HG03159 (cell line): ENCODE results near the gene CYYR1.
"Not testable (repeated sequence)": the region's sequence is repeated elsewhere in the genome, so short reads cannot be mapped to it uniquely, and the experiment has no call there.

Experiments
- ATAC-seq: cut with Tn5 transposase; IDR thresholded peaks from one replicate; pipeline ENCODE4 v1.9.1; 2021; ENCODE audit warnings: mild to moderate bottlenecking, moderate library complexity; ENCODE audit not compliant: unreplicated experiment

The CYYR1 gene

DNA sequence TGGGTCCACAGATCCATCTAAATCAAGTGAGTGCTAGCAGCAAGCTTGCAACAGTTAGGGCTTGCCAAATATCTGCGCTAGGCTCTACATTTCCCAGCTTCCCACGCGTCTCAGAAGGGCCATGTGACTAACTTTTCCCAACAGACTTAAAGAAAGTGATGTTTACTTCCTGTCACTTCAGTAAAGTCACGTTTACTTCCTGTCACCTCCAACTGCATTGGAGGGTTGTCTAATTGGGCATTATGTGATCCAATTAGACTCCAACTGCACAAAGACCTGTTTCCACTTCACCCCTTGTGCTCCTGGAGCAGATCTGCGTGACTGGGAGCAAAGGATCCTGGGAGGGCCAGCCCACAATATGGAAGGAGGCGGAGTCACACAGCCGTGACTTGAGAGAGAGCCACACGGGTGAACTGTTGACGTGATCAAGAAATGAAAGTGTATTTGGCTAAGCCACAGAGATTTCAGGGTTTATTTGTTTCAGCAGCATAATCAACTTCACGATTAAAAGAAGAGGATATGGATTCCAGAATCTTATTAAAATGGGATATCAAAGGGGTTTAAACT is 77.7 kb downstream of the CYYR1 start:
- no peak for ATAC-seq

DNA sequence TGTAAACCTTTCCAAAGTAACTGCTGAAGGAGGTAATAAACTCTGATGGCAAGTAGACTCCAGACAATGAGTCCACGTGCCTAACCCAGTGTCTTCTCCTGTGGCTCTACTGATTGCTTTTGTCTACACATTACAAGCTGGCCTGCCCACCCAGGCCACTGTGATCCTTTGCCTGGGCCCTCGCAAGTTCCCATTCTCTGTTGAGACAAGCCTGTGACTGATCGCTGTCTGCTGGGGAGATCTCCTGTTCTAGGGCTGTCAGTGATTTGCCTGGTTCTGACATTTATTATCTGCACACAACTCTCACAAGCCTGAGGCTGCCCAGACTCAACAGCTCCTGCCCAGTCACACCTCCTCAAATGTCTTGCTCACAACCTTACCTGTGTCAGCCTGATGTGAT is 81.4 kb downstream of the CYYR1 start:
- ATAC-seq = no peak

DNA sequence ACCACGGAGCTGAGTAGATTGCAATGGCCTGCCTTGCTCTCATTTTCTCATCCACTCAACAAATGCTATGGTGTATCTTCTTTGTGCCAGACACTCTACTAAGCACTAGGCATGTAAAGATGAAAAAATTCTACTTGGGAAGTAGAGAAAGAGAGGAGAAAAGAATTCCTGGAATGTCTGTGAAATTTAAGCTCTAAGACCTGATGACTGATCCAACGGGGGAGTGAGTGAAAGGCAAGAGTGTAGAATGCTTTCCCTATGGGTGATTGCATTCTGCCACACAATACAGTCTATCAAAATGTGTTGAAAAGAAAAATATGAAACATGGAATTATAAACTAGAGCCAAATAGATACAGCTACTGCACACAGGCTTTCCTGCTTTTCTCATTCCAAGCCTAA is 82.3 kb downstream of the CYYR1 start:
- no peak for ATAC-seq

DNA sequence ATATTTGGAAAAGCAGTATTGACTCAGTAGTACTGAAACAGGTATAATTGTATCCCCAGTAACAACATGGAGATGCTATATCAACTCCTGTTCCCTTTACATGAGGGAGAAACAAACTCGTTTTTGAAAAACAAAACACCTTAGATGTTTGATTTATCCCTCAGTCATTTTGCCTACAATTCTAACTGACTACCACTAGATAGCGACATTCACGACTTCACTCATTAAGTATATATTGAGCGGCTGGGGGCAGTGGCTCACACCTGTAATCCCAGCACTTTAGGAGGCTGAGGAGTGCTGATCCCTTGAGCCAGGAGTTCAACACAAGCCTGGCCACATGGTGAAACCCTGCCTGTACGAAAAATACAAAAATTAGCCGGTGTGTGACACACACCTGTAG is 83.3 kb downstream of the CYYR1 start:
- ATAC-seq = no peak

DNA sequence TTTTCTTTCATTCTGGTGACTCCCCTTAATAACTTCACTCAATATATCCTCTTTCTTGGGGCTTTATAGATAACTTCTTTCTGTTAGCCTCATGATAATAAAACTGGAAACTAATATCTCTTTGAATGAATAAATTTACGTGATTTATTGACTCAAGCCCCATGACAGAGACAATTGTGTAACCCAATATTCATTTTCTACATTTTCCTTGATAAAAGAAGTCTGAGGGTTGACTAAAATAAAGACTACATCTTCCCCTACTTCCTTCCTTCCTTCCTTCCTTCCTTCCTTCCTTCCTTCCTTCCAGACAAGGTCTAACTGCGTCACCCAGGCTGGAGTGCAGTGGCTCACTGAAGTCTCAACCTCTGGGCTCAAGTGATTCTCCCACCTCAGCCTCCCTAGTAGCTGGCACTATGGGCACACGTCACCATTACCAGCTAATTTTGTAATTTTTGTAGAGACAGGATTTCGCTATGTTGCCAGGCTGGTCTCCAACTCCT is 85.1 kb downstream of the CYYR1 start:
- no peak for ATAC-seq

DNA sequence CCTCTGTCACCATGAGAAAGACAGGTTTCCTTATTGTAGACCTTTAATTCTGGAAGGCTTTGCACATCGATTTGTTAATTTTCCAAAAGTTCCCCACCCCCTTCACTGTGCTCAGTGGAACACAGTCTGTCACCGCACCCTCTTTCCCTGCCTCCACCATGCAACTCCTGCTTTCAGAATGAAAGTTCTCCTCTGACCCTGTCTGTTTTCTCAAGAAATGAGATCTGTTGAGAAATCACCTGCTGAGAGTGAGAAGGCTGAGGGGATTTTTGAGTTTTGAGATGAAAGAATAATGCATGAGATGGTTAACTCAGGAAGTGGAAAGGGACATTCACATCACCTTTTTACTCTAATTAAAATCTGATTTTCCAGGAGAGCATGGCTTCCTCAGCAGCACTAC is 99.6 kb downstream of the CYYR1 start:
- ATAC-seq = no peak

DNA sequence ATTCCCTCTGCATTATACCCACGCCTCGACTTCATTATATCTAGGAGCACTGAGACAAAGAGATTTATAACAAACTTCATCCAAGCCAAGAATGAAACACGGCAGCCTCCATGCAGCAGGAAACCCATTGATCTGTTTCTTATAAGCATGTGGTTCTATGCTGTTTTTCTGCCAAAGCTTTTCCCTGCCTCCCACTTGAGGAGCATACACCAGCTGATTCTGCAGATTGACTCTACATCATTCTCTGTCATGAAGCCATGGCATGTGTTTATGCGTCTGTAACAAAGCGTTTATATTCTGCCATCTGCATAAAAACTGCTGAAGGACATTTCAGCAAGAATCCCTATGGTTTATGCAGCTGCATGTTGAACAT is 102.0 kb downstream of the CYYR1 start:
- no peak for ATAC-seq

DNA sequence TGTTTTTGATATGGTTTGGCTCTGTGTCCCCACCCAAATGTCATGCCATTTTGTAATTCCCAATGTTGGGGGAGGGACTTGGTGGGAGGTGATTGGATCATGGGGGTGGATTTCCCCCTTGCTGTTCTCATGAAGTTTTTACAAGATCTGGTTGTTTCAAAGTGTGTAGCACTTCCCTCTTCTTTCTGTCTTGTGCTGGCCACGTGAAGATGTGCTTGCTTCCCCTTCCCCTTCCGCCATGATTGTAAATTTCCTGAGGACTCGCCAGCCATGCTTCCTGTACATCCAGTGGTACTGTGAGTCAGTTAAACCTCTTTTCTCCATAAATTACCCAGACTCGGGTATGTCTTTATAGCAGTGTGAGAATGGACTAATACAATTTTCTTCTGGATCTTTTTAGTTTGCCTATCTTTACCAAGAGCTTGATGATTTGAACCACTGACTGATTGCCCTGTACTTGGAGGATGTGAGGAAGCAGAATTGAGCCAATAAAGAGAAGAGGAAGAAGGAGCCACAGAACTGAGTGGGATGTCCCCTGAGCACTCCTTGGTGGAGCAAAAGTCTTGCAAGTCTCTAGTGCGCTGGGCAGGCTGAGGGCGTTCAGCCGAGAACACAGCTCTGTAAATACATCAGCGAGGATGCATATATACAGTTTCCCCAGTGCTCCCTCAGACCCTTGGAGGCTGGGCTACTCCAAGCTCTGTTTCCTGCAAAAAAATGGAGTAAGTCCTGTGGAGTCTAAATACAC is 102.6 kb downstream of the CYYR1 start:
- no peak for ATAC-seq

DNA sequence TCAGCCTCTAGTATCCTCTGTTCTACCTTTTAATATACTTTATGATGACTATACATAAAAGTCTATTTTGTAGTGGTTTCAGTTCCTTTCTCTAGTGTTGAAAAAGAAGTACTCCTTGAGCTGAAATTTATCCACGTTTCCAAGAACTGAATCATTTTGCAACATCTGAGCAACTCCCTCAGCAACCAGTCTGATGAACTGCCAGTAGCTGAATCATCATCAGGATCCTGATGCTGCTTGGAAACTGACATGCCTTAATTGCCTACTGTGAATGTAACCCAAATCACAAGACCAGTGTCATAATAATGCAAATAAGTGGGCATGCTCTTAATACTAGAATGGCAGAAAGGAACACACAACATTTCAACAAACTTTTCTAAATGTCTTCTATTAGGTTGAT is 103.3 kb downstream of the CYYR1 start:
- ATAC-seq = no peak

DNA sequence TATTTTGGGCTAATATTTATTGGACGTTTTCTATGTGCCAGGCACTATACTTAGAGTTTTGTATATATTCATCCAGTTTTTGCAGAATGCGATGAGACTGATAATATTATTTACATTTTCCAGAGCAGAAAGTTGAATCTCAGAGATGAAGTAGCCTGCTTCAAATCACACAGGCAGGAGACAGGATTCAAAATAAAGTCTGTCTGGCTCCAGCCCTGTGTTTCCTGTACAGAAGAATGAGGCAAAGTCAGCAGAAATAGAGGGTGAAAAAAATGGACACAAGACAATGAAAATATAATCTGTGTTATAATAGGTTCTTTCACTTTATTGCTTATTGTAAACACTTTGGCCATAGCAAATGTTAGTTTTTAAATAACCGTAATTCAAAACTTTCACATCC is 107.2 kb downstream of the CYYR1 start:
- ATAC-seq = no peak

DNA sequence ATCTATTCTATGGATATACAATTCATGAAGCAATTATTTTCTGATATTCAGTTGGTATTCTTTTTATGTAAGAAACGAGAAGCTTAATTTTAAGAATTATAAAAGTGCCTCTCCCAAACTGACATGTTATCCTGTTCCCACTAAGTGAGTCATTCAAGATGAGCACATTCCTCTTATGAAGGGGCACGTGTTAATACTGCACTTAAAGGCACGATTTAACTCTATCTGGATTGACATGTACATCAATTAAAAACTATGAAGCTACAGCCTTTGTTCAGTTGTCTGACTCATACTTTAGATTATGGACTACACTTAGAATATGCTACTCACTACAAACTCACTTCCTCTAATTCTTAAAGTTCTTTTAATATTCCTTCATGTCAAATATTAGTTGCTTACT is 111.6 kb downstream of the CYYR1 start:
- no peak for ATAC-seq

DNA sequence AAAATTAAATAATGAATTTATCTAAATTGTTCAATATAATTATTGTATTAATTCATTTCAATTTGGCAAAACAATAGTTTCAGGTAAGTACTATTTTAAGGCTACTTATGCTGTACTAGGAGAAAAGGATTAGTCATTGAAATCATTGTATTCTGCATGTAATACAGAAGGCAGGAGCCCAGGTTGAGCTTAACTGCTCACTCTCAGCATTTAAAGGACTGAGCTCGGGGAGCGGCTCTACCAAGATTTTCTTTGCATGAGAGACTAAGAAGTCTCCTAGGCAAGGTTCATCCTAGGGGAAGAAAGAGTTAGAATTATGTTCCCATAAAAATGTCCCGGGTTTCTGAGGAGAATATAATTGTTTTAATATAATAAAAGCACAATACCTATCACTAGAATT is 112.5 kb downstream of the CYYR1 start:
- ATAC-seq = no peak

DNA sequence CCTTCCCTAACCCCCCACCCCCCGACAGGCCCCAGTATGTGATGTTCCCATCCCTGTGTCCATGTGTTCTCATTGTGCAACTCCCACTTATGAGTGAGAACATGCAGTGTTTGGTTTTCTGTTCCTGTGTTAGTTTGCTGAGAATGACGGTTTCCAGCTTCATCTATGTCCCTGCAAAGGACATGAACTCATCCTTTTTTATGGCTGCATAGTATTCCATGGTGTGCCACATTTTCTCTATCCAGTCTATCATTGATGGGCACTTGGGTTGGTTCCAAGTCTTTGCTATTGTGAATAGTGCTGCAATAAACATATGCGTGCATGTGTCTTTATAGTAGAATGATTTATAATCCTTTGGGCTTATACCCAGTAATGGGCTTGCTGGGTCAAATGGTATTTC is 114.2 kb downstream of the CYYR1 start:
- ATAC-seq = not testable (repeated sequence)

DNA sequence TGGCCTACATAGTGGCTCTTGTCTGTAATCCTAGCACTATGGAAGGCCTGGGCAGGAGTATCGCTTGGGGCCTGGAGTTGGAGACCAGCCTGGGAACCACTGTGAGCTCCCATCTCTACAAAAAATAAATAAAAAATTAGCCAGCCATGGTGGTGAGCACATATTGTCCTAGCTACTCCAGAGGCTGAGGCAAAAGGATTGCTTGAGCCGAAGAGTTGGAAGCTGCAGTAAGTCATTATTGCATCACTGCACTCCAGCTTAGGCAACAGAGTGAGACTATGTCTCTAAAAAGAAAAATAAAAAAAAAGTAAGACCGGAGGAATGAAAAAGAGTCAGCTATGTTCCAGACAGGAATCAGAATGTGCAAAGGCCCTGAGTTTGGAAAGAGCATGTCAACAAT is 115.3 kb downstream of the CYYR1 start:
- no peak for ATAC-seq

DNA sequence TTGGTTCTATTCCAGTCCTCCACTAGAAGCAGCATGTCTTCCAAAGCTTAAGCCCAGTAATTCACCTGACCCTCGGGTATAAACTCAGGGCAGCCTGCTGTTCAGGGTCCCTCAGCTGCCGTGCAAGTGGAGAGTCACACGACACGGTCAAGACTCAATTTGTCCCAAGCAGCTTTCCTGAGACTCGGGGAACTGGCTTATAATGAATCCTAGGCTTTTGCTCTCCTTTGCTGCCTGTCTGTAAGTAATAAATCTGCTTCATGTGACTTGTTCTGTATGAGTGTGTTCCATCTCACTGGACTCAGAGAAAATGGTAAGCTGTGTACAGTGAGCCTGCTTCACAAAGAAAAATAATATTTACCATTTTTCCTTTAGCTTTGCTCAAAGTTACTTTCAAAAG is 119.8 kb downstream of the CYYR1 start:
- ATAC-seq = no peak

DNA sequence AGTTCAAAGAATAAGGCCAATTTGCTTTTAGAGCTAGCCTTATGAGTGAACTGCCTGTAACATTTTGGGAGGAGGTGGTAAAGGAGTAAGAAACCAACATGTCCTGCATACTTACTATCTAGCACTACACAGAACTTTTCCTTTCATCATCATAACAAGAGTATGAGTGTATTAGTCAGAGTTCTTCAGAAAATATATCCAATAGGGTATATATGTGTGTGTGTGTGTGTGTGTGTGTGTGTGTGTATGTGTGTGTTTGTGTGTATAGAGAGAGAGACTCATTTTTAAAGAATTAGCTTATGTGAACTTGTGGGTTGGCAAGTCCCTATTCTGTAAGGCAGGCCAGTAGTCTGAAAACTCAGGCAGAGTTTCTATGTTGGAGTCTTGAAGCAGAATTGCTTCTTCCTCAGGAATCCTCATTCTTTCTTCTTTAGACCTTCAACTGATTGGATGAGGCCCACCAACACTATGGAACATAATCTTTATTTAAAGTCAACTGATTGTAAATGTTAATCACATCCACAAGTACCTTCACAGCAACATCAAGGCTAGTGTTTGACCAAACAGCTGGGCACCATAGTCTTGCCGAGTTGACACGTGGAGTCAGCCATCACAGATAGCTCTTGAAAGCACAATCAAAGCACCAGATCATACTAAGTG is 121.9 kb downstream of the CYYR1 start:
- no peak for ATAC-seq

DNA sequence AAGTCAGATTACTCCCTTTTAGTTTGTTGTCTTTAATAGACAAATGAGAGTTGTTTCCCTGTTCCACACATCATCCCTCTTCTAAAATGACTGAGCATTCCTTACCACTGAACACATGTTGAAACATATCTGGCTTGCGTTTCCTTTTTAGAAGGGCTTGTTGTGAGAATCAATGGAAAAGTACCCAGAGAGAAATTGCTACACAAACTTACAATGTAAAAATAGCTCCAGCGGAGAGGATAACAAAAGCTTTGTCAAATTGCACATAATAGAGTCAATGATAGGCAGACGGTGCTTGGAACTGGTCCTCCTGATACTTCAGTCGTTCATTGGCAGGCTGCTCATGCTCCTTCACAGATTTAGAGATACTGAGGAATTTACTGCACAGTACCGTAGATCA is 123.9 kb downstream of the CYYR1 start:
- no peak for ATAC-seq

DNA sequence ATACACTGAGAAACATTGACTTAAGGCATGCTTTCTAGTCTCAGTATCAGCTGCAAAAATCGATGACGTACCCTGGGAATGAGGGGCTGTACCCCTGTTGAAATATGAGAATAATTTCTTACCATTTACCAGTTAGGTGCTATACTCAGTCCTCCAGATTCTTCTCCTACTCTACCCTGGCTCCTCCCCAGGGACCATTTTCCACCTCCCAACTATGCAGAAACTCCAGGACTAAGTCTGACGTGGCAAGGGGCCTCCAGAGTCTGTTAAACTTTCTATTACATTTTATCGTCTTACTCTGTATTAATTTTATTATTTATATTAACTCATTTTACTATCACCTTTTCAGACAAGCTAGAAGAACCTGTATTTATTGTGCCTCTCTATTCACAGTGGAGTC is 124.3 kb downstream of the CYYR1 start:
- no peak for ATAC-seq

DNA sequence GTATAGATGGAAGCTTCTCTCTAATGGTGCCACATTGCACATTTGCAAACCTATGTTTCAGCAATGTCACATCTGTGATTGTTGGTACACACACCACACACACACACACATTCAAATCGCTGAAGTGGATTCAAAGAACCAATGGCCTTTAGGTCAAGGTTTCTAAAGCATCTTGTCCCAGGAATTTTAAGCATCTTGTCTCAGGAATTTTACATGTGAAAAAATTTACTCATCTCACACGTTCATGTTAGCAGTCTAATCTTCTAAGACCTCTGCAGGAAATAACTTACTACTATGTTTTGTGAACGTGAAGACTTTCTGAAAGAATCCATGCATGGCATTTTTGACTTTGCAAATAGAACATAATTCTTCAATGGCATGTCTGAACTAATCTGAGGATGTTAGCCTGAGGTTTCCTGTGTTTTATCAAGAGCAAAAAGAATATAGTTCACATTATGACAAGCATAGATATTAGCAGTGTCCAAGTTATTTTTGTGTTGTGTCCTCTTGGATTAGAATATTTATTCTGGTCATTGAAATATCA is 125.1 kb downstream of the CYYR1 start:
- ATAC-seq = no peak

DNA sequence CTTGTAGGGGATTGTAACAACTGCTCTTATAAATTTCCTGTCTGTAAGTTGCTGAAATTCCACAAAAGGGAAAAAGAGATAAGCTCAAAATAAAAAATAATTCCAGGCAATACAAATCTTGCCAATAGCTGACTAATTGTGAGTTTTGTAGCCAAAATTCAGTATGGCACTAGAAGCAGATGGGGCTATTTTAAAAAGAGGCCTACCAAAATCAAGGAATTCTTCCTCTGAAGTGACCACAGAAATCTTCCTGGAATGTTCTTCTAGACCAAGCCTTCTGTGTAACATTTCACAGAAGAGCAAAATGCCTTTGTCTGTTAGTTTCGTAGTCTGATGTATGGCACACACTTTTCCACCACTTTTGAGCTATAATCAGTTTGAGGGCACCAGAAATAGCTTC is 127.6 kb downstream of the CYYR1 start:
- ATAC-seq = no peak

DNA sequence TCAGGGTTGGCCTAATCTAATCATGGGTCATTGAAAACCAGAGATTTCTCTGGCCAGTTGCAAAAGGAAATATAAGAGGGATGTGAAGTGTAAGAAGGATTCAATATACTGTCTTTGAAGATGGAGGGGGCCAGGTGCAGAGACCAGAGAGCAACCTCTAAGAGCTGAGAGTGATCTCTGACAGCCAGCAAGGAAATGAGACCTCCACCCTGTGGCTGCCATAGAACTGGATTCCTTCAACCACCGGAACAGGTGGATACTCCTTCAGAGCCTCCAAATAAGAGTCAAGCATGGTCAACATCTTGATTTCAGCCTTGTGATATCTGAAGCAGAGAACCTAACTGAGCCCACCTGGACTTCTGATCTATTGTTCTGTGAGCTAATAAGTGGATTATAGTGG is 128.4 kb downstream of the CYYR1 start:
- ATAC-seq = no peak

DNA sequence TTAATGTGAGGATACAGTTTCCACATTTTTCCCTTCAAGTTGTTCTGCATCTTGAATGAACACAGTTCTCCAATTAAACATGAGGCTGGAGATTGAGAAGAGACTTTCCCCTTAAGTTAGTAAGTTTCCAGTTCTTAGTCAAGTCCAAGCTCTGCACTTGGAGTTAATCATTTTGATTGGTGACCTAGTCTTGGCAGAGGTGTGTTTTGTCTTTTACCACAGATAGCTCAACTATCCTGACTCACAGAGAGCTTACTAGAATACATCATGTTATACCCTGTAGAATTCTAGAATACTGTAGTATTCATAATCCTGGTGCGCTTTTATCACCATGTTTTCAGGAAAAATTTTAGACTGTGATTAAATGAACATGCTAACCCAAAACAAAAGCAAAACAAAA is 129.2 kb downstream of the CYYR1 start:
- no peak for ATAC-seq
